ENCODE results near the gene PTBP3. TPM values are rescaled to one million over a fixed set of nuclear protein-coding genes. Genes with fewer than 3 reads are reported as not detected.

PTBP3 gene
- total RNA-seq, 2 experiments from 2014 or later: 156 to 176 TPM

DNA sequence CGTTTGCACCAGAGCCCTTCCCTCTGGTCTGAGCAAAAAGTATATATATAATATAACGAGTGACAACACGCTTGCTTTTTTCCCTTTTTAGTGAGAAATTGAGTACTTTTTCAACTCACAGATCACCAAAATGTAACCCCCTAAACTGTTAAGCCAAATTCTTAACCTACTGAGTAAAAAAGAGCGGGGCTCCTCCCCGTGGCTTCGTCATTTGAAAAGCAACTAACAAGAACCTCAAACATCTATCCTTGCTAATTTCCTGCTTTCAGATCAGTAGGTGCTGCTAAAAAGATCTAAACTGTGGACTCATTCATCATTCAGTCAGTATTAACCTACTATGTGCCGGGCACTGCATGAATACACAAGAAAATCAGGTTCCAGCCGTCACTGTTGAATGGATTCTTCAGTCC, 1.0 kb upstream of the PTBP3 start:
- Mint-ChIP-seq H3K27ac (peak overlapping the region; percentile 99), H3K9me3 (ENCODE audit: insufficient read depth) (no peaks in the 10 kb centered on the region), H3K27me3 (ENCODE audit: low read depth) (peaks cover 5% of the 10 kb centered on the region), H3K4me1 (ENCODE audit: low read depth) (peaks cover 32% of the 10 kb centered on the region), H3K4me3 (peak overlapping the region; percentile 93), H3K36me3 (ENCODE audit: low read depth) (peaks cover 10% of the 10 kb centered on the region)
- DNase-seq (peak; percentile 68), ATAC-seq (no peak)
- CTCF ChIA-PET: interaction anchor here (0.7 to 2.5 kb wide), 10 partner anchors 9 to 246 kb away, joined by 3 to 8 read pairs (median 4); partner anchors contain the start of gene HSDL2
- POLR2A ChIA-PET: interaction anchor here (1.0 to 3.9 kb wide), 8 partner anchors 9 to 420 kb away, joined by 3 to 33 read pairs (median 6); partner anchors contain the start of gene SUSD1

GRCh38 chr9:112333639-112334431, 416 bp upstream of the PTBP3 start:
- ChIA-PET POLR2A (interaction anchor here (1.0 to 3.9 kb wide), 17 partner anchors 8 to 420 kb away, joined by 3 to 33 read pairs (median 5); partner anchors contain the start of genes HSDL2 and SUSD1), CTCF (interaction anchor here (0.7 to 2.5 kb wide), 10 partner anchors 11 to 258 kb away, joined by 3 to 8 read pairs (median 3); partner anchors contain the start of gene HSDL2)
- peak; percentile 95 for DNase-seq
- peak overlapping the region; percentile 93 for H3K4me3 Mint-ChIP-seq
- peaks cover 35% of the 10 kb centered on the region for H3K4me1 Mint-ChIP-seq (ENCODE audit: low read depth)
- H3K36me3 Mint-ChIP-seq (ENCODE audit: low read depth): peaks cover 11% of the 10 kb centered on the region
- peak; percentile 85 for ATAC-seq
- H3K27me3 Mint-ChIP-seq (ENCODE audit: low read depth): peaks cover 5% of the 10 kb centered on the region
- no peaks in the 10 kb centered on the region for H3K9me3 Mint-ChIP-seq (ENCODE audit: insufficient read depth)
- peak overlapping the region; percentile 99 for H3K27ac Mint-ChIP-seq

- ATAC-seq: no peak
- Mint-ChIP-seq H3K4me1 (ENCODE audit: low read depth) (peaks cover 47% of the 10 kb centered on the region), H3K27me3 (ENCODE audit: low read depth) (peaks cover 2% of the 10 kb centered on the region), H3K9me3 (ENCODE audit: insufficient read depth) (no peaks in the 10 kb centered on the region), H3K27ac (peak overlapping the region; percentile 91), H3K4me3 (peak overlapping the region; percentile 93), H3K36me3 (ENCODE audit: low read depth) (peaks cover 23% of the 10 kb centered on the region)
- DNase-seq: no peak
- CTCF ChIA-PET: interaction anchor here (1.1 to 2.5 kb wide), 12 partner anchors 10 to 244 kb away, joined by 3 to 9 read pairs (median 4); partner anchors contain the start of gene HSDL2
- POLR2A ChIA-PET: interaction anchor here (1.1 to 3.9 kb wide), 6 partner anchors 16 to 239 kb away, joined by 4 to 33 read pairs (median 16); partner anchors contain the start of genes HSDL2 and SUSD1
These were observed 794 bp downstream of the PTBP3 start for GRCh38 chr9:112332674-112332976.

DNA sequence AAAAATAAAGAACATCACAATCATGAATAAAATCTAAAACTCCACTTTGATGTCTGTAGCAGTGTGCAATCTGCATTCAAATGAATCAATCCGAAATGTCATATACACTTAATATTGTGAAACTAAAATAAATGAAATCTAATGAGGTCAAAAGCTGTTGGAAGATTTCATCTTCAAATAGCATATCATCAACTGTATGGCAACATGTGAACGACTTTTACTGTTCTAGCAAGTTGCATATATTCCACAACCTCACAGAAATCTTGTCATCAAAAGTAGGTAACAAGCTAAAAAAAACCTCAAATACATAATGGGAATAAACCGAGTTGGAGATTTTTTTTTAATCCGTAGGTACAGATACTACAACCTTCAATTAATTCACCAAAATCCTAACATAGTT, 1.2 kb downstream of the PTBP3 start:
- Mint-ChIP-seq H3K9me3 (ENCODE audit: insufficient read depth) (no peaks in the 10 kb centered on the region), H3K4me1 (ENCODE audit: low read depth) (peaks cover 48% of the 10 kb centered on the region), H3K27ac (peak overlapping the region; percentile 91), H3K27me3 (ENCODE audit: low read depth) (no peaks in the 10 kb centered on the region), H3K4me3 (peak overlapping the region; percentile 93), H3K36me3 (ENCODE audit: low read depth) (peaks cover 24% of the 10 kb centered on the region)
- DNase-seq (no peak), ATAC-seq (no peak)
- POLR2A ChIA-PET: interaction anchor here (0.5 to 3.9 kb wide), 5 partner anchors 16 to 238 kb away, joined by 5 to 33 read pairs (median 8); partner anchors contain the start of gene HSDL2
- CTCF ChIA-PET: interaction anchor here (0.9 to 2.5 kb wide), 12 partner anchors 12 to 244 kb away, joined by 3 to 9 read pairs (median 4); partner anchors contain the start of gene HSDL2

- no peak for ATAC-seq
- H3K27me3 Mint-ChIP-seq (ENCODE audit: low read depth): no peaks in the 10 kb centered on the region
- H3K9me3 Mint-ChIP-seq (ENCODE audit: insufficient read depth): no peaks in the 10 kb centered on the region
These were observed 1.8 kb downstream of the PTBP3 start for GRCh38 chr9:112331674-112331952.

GRCh38 chr9:112328545-112328944, 4.9 kb downstream of the PTBP3 start:
- peaks cover 17% of the 10 kb centered on the region for H3K9me3 Mint-ChIP-seq (ENCODE audit: insufficient read depth)
- DNase-seq: no peak
- ChIA-PET POLR2A (interaction anchor here (1.2 kb wide), 1 partner anchor 12 kb away, joined by 3 read pairs; no protein-coding TSS in a partner anchor), CTCF (interaction anchor here (1.3 kb wide), 1 partner anchor 11 kb away, joined by 4 read pairs; no protein-coding TSS in a partner anchor)
- no peak overlapping the region for H3K4me3 Mint-ChIP-seq
- H3K36me3 Mint-ChIP-seq (ENCODE audit: low read depth): peaks cover 52% of the 10 kb centered on the region
- ATAC-seq: no peak
- H3K27ac Mint-ChIP-seq: peak overlapping the region; percentile 62
- H3K4me1 Mint-ChIP-seq (ENCODE audit: low read depth): peaks cover 56% of the 10 kb centered on the region
- H3K27me3 Mint-ChIP-seq (ENCODE audit: low read depth): no peaks in the 10 kb centered on the region

More at GRCh38 chr9:112331674-112331952, 1.8 kb downstream of the PTBP3 start:
- DNase-seq: no peak
- Mint-ChIP-seq H3K4me3 (peak overlapping the region; percentile 93), H3K4me1 (ENCODE audit: low read depth) (peaks cover 48% of the 10 kb centered on the region), H3K36me3 (ENCODE audit: low read depth) (peaks cover 26% of the 10 kb centered on the region), H3K27ac (peak overlapping the region; percentile 91)
- POLR2A ChIA-PET: interaction anchor here (0.8 to 3.9 kb wide), 2 partner anchors 15 to 50 kb away, joined by 3 to 33 read pairs; no protein-coding TSS in a partner anchor
- CTCF ChIA-PET: interaction anchor here (0.9 to 1.7 kb wide), 9 partner anchors 11 to 243 kb away, joined by 3 to 9 read pairs (median 4); partner anchors contain the start of gene HSDL2

GRCh38 chr9:112327718-112328450, 5.5 kb downstream of the PTBP3 start:
- Mint-ChIP-seq H3K27ac (peak overlapping the region; percentile 62), H3K4me1 (ENCODE audit: low read depth) (peaks cover 59% of the 10 kb centered on the region), H3K9me3 (ENCODE audit: insufficient read depth) (peaks cover 21% of the 10 kb centered on the region), H3K4me3 (no peak overlapping the region), H3K27me3 (ENCODE audit: low read depth) (no peaks in the 10 kb centered on the region), H3K36me3 (ENCODE audit: low read depth) (peaks cover 58% of the 10 kb centered on the region)
- ChIA-PET CTCF (interaction anchor here (0.6 to 1.3 kb wide), 3 partner anchors 10 to 808 kb away, joined by 3 to 4 read pairs (median 4); no protein-coding TSS in a partner anchor), POLR2A (interaction anchor here (0.5 to 1.2 kb wide), 3 partner anchors 12 to 846 kb away, joined by 3 to 4 read pairs (median 3); no protein-coding TSS in a partner anchor)
- DNase-seq (no peak), ATAC-seq (no peak)

GRCh38 chr9:112326194-112326593, 7.2 kb downstream of the PTBP3 start:
- CTCF ChIA-PET: interaction anchor here (0.9 to 1.4 kb wide), 6 partner anchors 9 to 228 kb away, joined by 3 to 5 read pairs (median 3); no protein-coding TSS in a partner anchor
- H3K36me3 Mint-ChIP-seq (ENCODE audit: low read depth): peaks cover 63% of the 10 kb centered on the region

GRCh38 chr9:112325600-112325999, 7.8 kb downstream of the PTBP3 start:
- H3K4me1 Mint-ChIP-seq (ENCODE audit: low read depth): peaks cover 53% of the 10 kb centered on the region
- ChIA-PET POLR2A (interaction anchor here (0.9 to 1.9 kb wide), 3 partner anchors 10 to 428 kb away, joined by 3 to 6 read pairs (median 3); no protein-coding TSS in a partner anchor), CTCF (interaction anchor here (0.8 to 1.6 kb wide), 9 partner anchors 8 to 228 kb away, joined by 3 to 8 read pairs (median 3); no protein-coding TSS in a partner anchor)
- peaks cover 21% of the 10 kb centered on the region for H3K9me3 Mint-ChIP-seq (ENCODE audit: insufficient read depth)
- peaks cover 65% of the 10 kb centered on the region for H3K36me3 Mint-ChIP-seq (ENCODE audit: low read depth)
- no peak for ATAC-seq
- no peaks in the 10 kb centered on the region for H3K27me3 Mint-ChIP-seq (ENCODE audit: low read depth)
- no peak overlapping the region for H3K27ac Mint-ChIP-seq
- DNase-seq: no peak
- H3K4me3 Mint-ChIP-seq: no peak overlapping the region

More at GRCh38 chr9:112326194-112326593, 7.2 kb downstream of the PTBP3 start:
- no peak overlapping the region for H3K27ac Mint-ChIP-seq
- peaks cover 21% of the 10 kb centered on the region for H3K9me3 Mint-ChIP-seq (ENCODE audit: insufficient read depth)
- ATAC-seq (no peak), DNase-seq (no peak)
- H3K27me3 Mint-ChIP-seq (ENCODE audit: low read depth): no peaks in the 10 kb centered on the region
- peaks cover 57% of the 10 kb centered on the region for H3K4me1 Mint-ChIP-seq (ENCODE audit: low read depth)
- H3K4me3 Mint-ChIP-seq: no peak overlapping the region
- POLR2A ChIA-PET: interaction anchor here (0.9 to 1.9 kb wide), 3 partner anchors 9 to 428 kb away, joined by 3 to 6 read pairs (median 3); no protein-coding TSS in a partner anchor

GRCh38 chr9:112325127-112325526, 8.3 kb downstream of the PTBP3 start:
- Mint-ChIP-seq H3K36me3 (ENCODE audit: low read depth) (peaks cover 66% of the 10 kb centered on the region), H3K27ac (no peak overlapping the region), H3K9me3 (ENCODE audit: insufficient read depth) (peaks cover 21% of the 10 kb centered on the region), H3K4me1 (ENCODE audit: low read depth) (peaks cover 50% of the 10 kb centered on the region), H3K27me3 (ENCODE audit: low read depth) (no peaks in the 10 kb centered on the region), H3K4me3 (no peak overlapping the region)
- ChIA-PET CTCF (interaction anchor here (0.8 to 1.6 kb wide), 4 partner anchors 9 to 227 kb away, joined by 3 to 8 read pairs (median 4); no protein-coding TSS in a partner anchor), POLR2A (interaction anchor here (0.9 to 1.9 kb wide), 2 partner anchors 10 to 205 kb away, joined by 3 to 6 read pairs; no protein-coding TSS in a partner anchor)
- DNase-seq (no peak), ATAC-seq (no peak)

All from activated CD8-positive, alpha-beta T cell treated with anti-CD3 and anti-CD28 coated beads, Interleukin-2, amount 10 ng/mL, durations not matched to agents 7 days and 5 days (primary cell).